Measurements from ENCODE around the gene BEX2.
A peak's percentile ranks its signal among the peaks of the same experiment; 100 is the strongest.
"Not testable (repeated sequence)": the region's sequence is repeated elsewhere in the genome, so short reads cannot be mapped to it uniquely, and the experiment has no call there.

BEX2 gene

DNA sequence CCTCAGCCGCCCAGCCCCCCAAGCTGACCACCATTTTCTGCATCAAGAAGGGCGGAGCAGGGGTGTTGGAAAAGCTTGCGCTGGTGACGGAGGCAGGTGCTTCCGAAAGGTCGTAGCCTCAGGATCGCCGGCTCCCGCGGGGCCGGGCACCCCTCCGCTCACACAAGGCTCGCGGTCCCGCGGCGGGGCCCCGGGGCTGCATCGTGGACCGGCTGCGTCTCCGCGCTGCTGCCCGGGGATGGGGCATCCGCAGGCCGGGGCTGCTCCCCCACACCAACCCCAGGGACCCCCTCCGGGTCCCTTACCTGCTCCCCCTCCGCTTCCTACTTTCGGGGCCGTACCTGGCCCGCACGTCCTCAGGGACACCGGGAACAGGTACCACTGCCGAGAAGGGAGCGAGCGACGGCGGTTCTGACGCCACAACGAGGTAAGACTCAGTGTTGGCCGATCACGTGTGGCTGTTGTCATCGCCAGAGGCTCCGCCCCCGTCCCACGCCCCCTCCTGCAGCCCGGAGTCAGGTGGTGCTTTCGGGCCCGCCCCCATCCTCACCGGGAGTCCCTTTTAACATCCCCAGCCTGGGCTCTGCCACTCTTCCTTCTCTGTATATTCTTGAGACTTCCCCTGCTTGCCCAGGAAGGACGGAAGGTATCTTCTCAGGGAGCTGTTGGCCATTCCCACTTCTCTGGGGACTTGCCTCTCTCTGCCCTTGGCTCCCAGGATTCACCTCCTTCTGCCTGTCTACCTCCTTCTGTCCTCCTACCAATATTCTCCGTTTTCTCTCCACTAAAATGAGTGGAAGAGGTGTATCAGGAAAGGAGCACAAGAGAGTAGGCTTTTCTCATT is at the start of gene BEX2:
Gene BEX2, minus strand, starts transcription at position 436 of the 844 bp plus-strand sequence. CDS start 1,014 bp downstream, outside the sequence.
- DNase-seq (ENCODE audit: extremely low spot score): peak; percentile 70
- TF ChIP-seq, protein P1, sequence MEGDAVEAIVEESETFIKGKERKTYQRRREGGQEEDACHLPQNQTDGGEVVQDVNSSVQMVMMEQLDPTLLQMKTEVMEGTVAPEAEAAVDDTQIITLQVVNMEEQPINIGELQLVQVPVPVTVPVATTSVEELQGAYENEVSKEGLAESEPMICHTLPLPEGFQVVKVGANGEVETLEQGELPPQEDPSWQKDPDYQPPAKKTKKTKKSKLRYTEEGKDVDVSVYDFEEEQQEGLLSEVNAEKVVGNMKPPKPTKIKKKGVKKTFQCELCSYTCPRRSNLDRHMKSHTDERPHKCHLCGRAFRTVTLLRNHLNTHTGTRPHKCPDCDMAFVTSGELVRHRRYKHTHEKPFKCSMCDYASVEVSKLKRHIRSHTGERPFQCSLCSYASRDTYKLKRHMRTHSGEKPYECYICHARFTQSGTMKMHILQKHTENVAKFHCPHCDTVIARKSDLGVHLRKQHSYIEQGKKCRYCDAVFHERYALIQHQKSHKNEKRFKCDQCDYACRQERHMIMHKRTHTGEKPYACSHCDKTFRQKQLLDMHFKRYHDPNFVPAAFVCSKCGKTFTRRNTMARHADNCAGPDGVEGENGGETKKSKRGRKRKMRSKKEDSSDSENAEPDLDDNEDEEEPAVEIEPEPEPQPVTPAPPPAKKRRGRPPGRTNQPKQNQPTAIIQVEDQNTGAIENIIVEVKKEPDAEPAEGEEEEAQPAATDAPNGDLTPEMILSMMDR (IDR thresholded peaks at IDR 0.05; ENCODE audit: control extremely low read depth, extremely low read depth, low read depth, missing control alignments): no peak
- CTCF ChIA-PET: no interaction called here
- POLR2A ChIA-PET: no interaction called here

DNA sequence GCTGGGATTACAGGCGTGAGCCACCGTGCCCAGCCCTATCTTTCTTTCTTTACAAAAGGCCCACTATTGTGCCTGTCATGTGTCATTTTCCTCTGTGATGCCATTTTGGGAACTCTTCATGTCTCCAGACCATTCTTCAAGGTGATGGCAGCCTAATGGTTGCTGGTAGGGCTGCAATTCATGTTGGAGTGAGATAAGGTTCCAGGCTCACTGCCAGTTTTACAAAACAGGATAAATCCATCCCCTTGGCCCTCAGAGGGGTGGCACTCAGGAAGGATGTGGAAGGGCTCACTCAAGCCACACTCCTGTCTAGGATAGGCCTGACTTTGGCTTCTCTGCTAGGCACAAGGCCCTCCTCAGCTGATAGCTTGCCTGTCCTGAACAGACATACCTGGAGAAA is 49.3 kb upstream of the BEX2 start:
- ChIA-PET CTCF (no interaction called here), POLR2A (no interaction called here)
- TF ChIP-seq, protein P1 (IDR thresholded peaks at IDR 0.05; ENCODE audit: control extremely low read depth, extremely low read depth, low read depth, missing control alignments): no peak
- DNase-seq (ENCODE audit: extremely low spot score): no peak

DNA sequence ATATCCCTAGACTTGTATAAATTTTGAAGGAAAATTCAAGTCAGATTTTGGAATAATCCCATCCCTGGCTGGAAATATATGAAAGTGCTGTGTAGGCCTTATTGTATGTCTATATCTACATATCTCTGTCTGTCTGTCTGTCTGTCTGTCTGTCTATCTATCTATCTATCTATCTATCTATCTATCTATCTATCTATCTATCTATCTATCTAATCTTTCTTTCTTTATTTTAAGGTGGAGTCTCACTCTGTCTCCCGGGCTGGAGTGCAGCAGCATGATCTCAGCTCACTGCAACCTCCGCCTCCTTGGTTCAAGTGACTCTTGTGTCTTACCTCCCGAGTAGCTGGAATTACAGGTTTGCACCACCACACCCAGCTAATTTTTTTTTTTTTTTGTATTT is 48.8 kb upstream of the BEX2 start:
- CTCF ChIA-PET; DNase-seq (ENCODE audit: extremely low spot score); POLR2A ChIA-PET: not testable (repeated sequence)

DNA sequence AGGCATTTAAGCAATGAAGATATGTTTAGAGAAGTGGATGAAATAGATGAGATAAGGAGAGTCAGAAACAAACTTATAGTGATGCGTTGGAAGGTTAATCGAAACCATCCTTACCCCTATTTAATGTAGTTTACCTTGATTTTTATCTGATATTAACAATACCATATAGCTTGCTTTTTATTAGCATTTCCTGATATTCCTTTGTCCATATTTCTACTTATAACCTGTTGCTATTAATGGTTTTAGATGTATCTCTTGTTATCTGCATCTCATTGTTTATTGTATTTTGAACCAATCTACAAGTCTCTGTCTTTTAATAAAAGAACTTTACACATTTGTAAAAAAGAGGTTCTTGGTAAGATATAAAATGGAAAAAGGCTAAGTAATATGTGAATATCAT is 47.1 kb upstream of the BEX2 start:
- no peak for DNase-seq (ENCODE audit: extremely low spot score)
- CTCF ChIA-PET: interaction anchor here (1.4 kb wide), 1 partner anchor 106 kb away, joined by 3 read pairs; no protein-coding TSS in a partner anchor
- POLR2A ChIA-PET: no interaction called here
- TF ChIP-seq, protein P1 (IDR thresholded peaks at IDR 0.05; ENCODE audit: control extremely low read depth, extremely low read depth, low read depth, missing control alignments): no peak

DNA sequence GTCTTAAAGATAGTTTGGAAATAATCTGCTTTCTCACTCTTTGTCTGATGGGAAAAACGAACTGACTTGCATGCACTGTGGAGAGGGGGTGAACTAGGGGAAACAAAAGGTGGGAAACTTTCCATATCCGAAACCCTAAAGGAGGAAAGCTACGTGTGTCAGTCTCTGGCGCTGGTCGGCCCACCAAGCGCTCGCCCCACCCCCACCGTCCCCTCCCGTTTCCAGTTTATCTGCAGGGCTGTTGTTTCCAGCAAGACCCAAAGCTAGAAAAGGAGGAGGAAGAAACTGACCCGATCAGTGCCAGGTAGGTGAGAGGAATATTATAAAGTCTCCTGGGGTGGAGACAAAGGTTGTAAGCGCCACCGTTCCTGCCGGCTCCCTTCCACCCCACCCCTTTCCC is 46.1 kb upstream of the BEX2 start:
- no peak for DNase-seq (ENCODE audit: extremely low spot score)
- CTCF ChIA-PET: interaction anchor here (1.4 kb wide), 1 partner anchor 107 kb away, joined by 3 read pairs; no protein-coding TSS in a partner anchor
- TF ChIP-seq, protein P1 (IDR thresholded peaks at IDR 0.05; ENCODE audit: control extremely low read depth, extremely low read depth, low read depth, missing control alignments): no peak
- POLR2A ChIA-PET: interaction anchor here (0.7 kb wide), 1 partner anchor 473 kb away, joined by 3 read pairs; no protein-coding TSS in a partner anchor

DNA sequence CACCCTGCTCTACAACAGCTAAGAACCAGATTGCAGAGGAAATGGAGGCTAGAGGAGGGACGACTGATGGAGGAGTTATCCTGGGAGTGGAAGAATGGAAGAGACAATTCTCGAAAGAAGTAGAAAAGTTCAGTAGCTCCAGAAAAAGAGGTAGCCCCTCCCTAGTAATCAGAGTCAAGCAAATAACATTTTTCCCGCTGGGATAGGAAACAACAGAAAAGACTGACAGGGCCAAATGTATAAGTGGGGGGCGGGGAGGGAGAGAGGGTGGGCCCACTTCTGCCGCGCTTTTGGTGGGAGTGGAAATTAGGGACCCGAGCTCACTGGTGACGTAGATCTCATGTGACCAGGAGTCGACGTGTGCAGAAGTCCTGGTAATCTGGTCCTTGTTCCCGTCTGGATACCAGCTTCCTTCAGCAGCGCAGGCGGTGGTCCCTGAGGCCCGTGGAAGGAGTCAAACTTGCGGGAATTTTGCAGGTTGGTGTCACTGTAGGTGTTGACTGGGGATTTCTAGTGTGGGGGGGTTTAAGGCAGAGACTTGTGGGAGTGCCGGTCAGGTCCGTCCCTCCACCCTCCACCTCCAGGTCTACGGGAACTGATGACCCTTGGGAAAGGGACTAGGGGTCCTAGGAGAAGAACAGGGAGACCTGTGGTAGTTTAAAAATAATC is 45.5 kb upstream of the BEX2 start, which contains the start of gene TCEAL9:
Gene TCEAL9, plus strand, starts transcription at position 377 of the 669 bp plus-strand sequence. CDS start 1,179 bp downstream, outside the sequence.
- TF ChIP-seq, protein P1 (IDR thresholded peaks at IDR 0.05; ENCODE audit: control extremely low read depth, extremely low read depth, low read depth, missing control alignments): no peak
- POLR2A ChIA-PET: no interaction called here
- DNase-seq (ENCODE audit: extremely low spot score): no peak
- CTCF ChIA-PET: interaction anchor here (0.9 to 1.4 kb wide), 2 partner anchors 13 to 108 kb away, joined by 3 read pairs; no protein-coding TSS in a partner anchor
